H1 (cell line): ENCODE measurements around the gene URM1. TPM values are rescaled to one million over a fixed set of nuclear protein-coding genes. Genes with fewer than 3 reads are reported as not detected.

Experiments
- CTCF ChIA-PET: fragments of 300-600 bp; sonication (Branson Sonifier 250); formaldehyde crosslinking; loops from one replicate; lab custom pipeline; 2021; ENCODE audit not compliant: partially characterized antibody; lab: Charles Lee
- POLR2A ChIA-PET: fragments of 300-600 bp; sonication (Branson Sonifier 250); formaldehyde crosslinking; loops from one replicate; lab custom pipeline; 2021; ENCODE audit warnings: inconsistent platforms; ENCODE audit not compliant: partially characterized antibody; lab: Charles Lee
- DNase-seq, 2 experiments: peaks; one replicate each; pipeline versions ENCODE4 v3.0.0 to v3.0.0-alpha.2; 2010 to 2022; ENCODE audit warnings: low spot score in 2 of 2, low read depth in 1 of 2, mixed read lengths in 1 of 2
- FAIRE-seq: peaks from 2 replicates; lab custom pipeline; 2011; peaks lifted over from hg19 to GRCh38; lab: Jason Lieb, UNC
- H2AFZ ChIP-seq: 2 replicates; pipeline ENCODE4 v1.8.1; 2012; ENCODE audit warnings: low read length, inconsistent platforms
- H2AK5ac ChIP-seq: 2 replicates; pipeline ENCODE4 v1.6.1; 2013; ENCODE audit warnings: low read depth, low read length
- H2BK120ac ChIP-seq: replicated peaks from 2 replicates; pipeline ENCODE3; 2013; ENCODE audit warnings: low read depth, low read length, inconsistent platforms
- H2BK12ac ChIP-seq: 2 replicates; pipeline ENCODE4 v1.6.1; 2013; ENCODE audit warnings: low read depth, low read length
- H2BK15ac ChIP-seq: 2 replicates; pipeline ENCODE4 v1.6.1; 2013; ENCODE audit warnings: low read length
- H2BK20ac ChIP-seq: 2 replicates; pipeline ENCODE4 v1.6.1; 2013; ENCODE audit warnings: low read length
- H2BK5ac ChIP-seq: 2 replicates; pipeline ENCODE4 v1.6.1; 2013; ENCODE audit warnings: low read depth, low read length
- H3K14ac ChIP-seq: 2 replicates; pipeline ENCODE4 v1.6.1; 2013; ENCODE audit warnings: inconsistent platforms; ENCODE audit not compliant: insufficient read length
- H3K18ac ChIP-seq: 2 replicates; pipeline ENCODE4 v1.6.1; 2013; ENCODE audit warnings: low read length; ENCODE audit errors: extremely low read depth
- H3K23ac ChIP-seq: 2 replicates; pipeline ENCODE4 v1.6.1; 2013; ENCODE audit warnings: inconsistent platforms; ENCODE audit not compliant: insufficient read length
- H3K23me2 ChIP-seq: 2 replicates; pipeline ENCODE4 v1.6.1; 2013; ENCODE audit warnings: low read depth, low read length
- H3K27ac ChIP-seq: 2 replicates; pipeline ENCODE4 v1.6.1; 2011; ENCODE audit warnings: low read depth, low read length, inconsistent platforms
- H3K27me3 ChIP-seq, 4 experiments: replicated peaks in 1 of 4; 1 replicate in 1 of 4; 2 replicates in 3 of 4; pipeline versions ENCODE4 v1.6.1 to v1.8.1; 2011 to 2013; ENCODE audit warnings: low read length in 3 of 4, mild to moderate bottlenecking in 3 of 4, inconsistent platforms in 2 of 4, mixed read lengths in 2 of 4, moderate library complexity in 1 of 4; ENCODE audit not compliant: control insufficient read depth in 3 of 4, insufficient read depth in 3 of 4; ENCODE audit errors: extremely low read depth in 1 of 4
- H3K36me3 ChIP-seq, 4 experiments: 2 replicates each; pipeline versions ENCODE4 v1.6.1 to v1.8.1; 2011 to 2013; ENCODE audit warnings: mild to moderate bottlenecking in 4 of 4, low read length in 3 of 4, moderate library complexity in 2 of 4, control low read depth in 1 of 4, inconsistent platforms in 1 of 4; ENCODE audit not compliant: insufficient read depth in 4 of 4, control insufficient read depth in 2 of 4
- H3K4ac ChIP-seq: replicated peaks from 2 replicates; pipeline ENCODE3; 2013; ENCODE audit warnings: low read length, low read depth, mixed read lengths, inconsistent platforms; ENCODE audit not compliant: insufficient read length
- H3K4me1 ChIP-seq, 4 experiments: replicated peaks in 1 of 4; 1 replicate in 1 of 4; 2 replicates in 3 of 4; pipeline versions ENCODE4 v1.6.1 to v1.8.1; 2011 to 2013; ENCODE audit warnings: low read length in 3 of 4, inconsistent platforms in 2 of 4, mixed read lengths in 1 of 4; ENCODE audit not compliant: insufficient read depth in 4 of 4, control insufficient read depth in 3 of 4
- H3K4me2 ChIP-seq, 2 experiments: 2 replicates each; pipeline versions ENCODE4 v1.6.1 to v1.8.1; 2011 to 2013; ENCODE audit warnings: low read depth in 2 of 2, low read length in 2 of 2, control low read depth in 1 of 2, inconsistent platforms in 1 of 2, mild to moderate bottlenecking in 1 of 2; ENCODE audit not compliant: insufficient read depth in 1 of 2
- H3K4me3 ChIP-seq, 4 experiments: fragments of 200-600, 300-600 bp in 1 of 4; sonication (generic), shearing (Covaris generic), sonication (Bioruptor Twin) in 1 of 4; 2 replicates each; pipeline versions ENCODE4 v1.5.1 to v1.8.1; 2011 to 2016; ENCODE audit warnings: low read length in 4 of 4, low read depth in 3 of 4, control low read depth in 2 of 4, inconsistent platforms in 2 of 4, mild to moderate bottlenecking in 2 of 4, mixed read lengths in 1 of 4, moderate library complexity in 1 of 4; ENCODE audit not compliant: insufficient read depth in 2 of 4; ENCODE audit errors: extremely low read depth in 1 of 4
- H3K56ac ChIP-seq: replicated peaks from 2 replicates; pipeline ENCODE3; 2013; ENCODE audit warnings: low read depth, mild to moderate bottlenecking, mixed read lengths, low read length, inconsistent platforms; ENCODE audit not compliant: insufficient read length
- H3K79me1 ChIP-seq: 2 replicates; pipeline ENCODE4 v1.6.1; 2013; ENCODE audit warnings: low read depth, low read length, control low read depth
- H3K79me2 ChIP-seq, 2 experiments: 2 replicates each; pipeline versions ENCODE4 v1.6.1 to v1.8.1; 2012 to 2013; ENCODE audit warnings: low read length in 2 of 2, mild to moderate bottlenecking in 2 of 2, inconsistent platforms in 1 of 2; ENCODE audit not compliant: insufficient read depth in 2 of 2, control insufficient read depth in 1 of 2
- H3K9ac ChIP-seq, 4 experiments: replicated peaks in 1 of 4; 1 replicate in 1 of 4; 2 replicates in 3 of 4; pipeline versions ENCODE4 v1.6.1 to v1.8.1; 2011 to 2013; ENCODE audit warnings: low read depth in 3 of 4, low read length in 3 of 4, control low read depth in 2 of 4, mild to moderate bottlenecking in 2 of 4, moderate library complexity in 2 of 4, inconsistent platforms in 1 of 4; ENCODE audit errors: extremely low read depth in 1 of 4
- H3K9me3 ChIP-seq, 2 experiments: 2 replicates each; pipeline versions ENCODE4 v1.6.1 to v1.8.1; 2012 to 2013; ENCODE audit warnings: mild to moderate bottlenecking in 2 of 2, moderate library complexity in 2 of 2, control low read depth in 1 of 2, inconsistent platforms in 1 of 2, low read depth in 1 of 2, low read length in 1 of 2, mixed read lengths in 1 of 2; ENCODE audit not compliant: insufficient read depth in 2 of 2
- H4K20me1 ChIP-seq, 2 experiments: replicated peaks in 1 of 2; 2 replicates each; pipeline versions ENCODE3 to v1.8.1; 2011 to 2013; ENCODE audit warnings: inconsistent platforms in 2 of 2, low read length in 2 of 2, mild to moderate bottlenecking in 1 of 2; ENCODE audit not compliant: insufficient read depth in 2 of 2, control insufficient read depth in 1 of 2
- H4K5ac ChIP-seq: 2 replicates; pipeline ENCODE4 v1.6.1; 2013; ENCODE audit warnings: low read length, low read depth, mixed read lengths, inconsistent platforms; ENCODE audit not compliant: insufficient read length
- H4K8ac ChIP-seq: 2 replicates; pipeline ENCODE4 v1.8.0; 2013; ENCODE audit warnings: mild to moderate bottlenecking, moderate library complexity, low read length, inconsistent platforms; ENCODE audit not compliant: insufficient read depth; ENCODE audit errors: extremely low read depth
- H4K91ac ChIP-seq: replicated peaks from 2 replicates; pipeline ENCODE3; 2013; ENCODE audit warnings: low read length, mixed read lengths, inconsistent platforms; ENCODE audit not compliant: insufficient read length
- ASH2L ChIP-seq: fragments of 200-600, 300-600 bp; sonication (generic); IDR thresholded peaks from one replicate; pipeline ENCODE4 v1.7.1; 2017; ENCODE audit warnings: low read length
- CBX8 ChIP-seq: fragments of 300-800, 300-1000 bp; sonication (generic); IDR thresholded peaks from 2 replicates; pipeline ENCODE4 v1.7.1; 2016; ENCODE audit warnings: low read depth, low read length, borderline replicate concordance
- CTCF ChIP-seq, 3 experiments: IDR thresholded peaks; 1 replicate in 2 of 3; 2 replicates in 1 of 3; pipeline versions ENCODE4 v1.5.1 to v1.6.1; 2011; ENCODE audit warnings: low read length in 3 of 3, mild to moderate bottlenecking in 3 of 3, inconsistent platforms in 2 of 3, low read depth in 1 of 3, moderate library complexity in 1 of 3; ENCODE audit not compliant: insufficient read depth in 1 of 3; ENCODE audit errors: control extremely low read depth in 1 of 3
- GABPA ChIP-seq: IDR thresholded peaks from 2 replicates; pipeline ENCODE4 v1.6.1; 2011; ENCODE audit warnings: mild to moderate bottlenecking, low read length, moderate library complexity, borderline replicate concordance; ENCODE audit not compliant: insufficient read depth
- HDAC6 ChIP-seq: IDR thresholded peaks from one replicate; pipeline ENCODE4 v1.7.1; 2012; ENCODE audit warnings: low read depth, mild to moderate bottlenecking, inconsistent platforms, low read length, moderate library complexity
- KDM4A ChIP-seq: IDR thresholded peaks from one replicate; pipeline ENCODE4 v1.7.1; 2012; ENCODE audit warnings: low read depth, mild to moderate bottlenecking, moderate library complexity, low read length, inconsistent platforms; ENCODE audit not compliant: severe bottlenecking
- SP1 ChIP-seq: IDR thresholded peaks from 2 replicates; pipeline ENCODE4 v1.6.1; 2011; ENCODE audit warnings: low read depth, low read length
- TEAD4 ChIP-seq: IDR thresholded peaks from 2 replicates; pipeline ENCODE4 v1.6.1; 2012; ENCODE audit warnings: low read depth, low read length, inconsistent platforms, mixed read lengths
- WGBS, 2 experiments: shearing (Covaris generic) in 1 of 2; methylation state at CpG; one replicate each; pipeline versions ENCODE4 v1.1.6 to v1.1.7; 2013 to 2015; ENCODE audit warnings: low lambda C conversion rate in 2 of 2, mixed read lengths in 2 of 2, inconsistent platforms in 1 of 2, low coverage in 1 of 2, missing lambda C conversion rate in 1 of 2; ENCODE audit not compliant: insufficient replicate concordance in 2 of 2, insufficient coverage in 1 of 2, insufficient read length in 1 of 2; ENCODE audit errors: extremely low coverage in 1 of 2, missing lambda C conversion rate in 1 of 2; 5-methylcytosine and 5-hydroxymethylcytosine counted together
- polyA plus RNA-seq, 7 experiments: library from polyadenylated mRNA; depleted of rRNA in 3 of 7; stranded (reverse) in 5 of 7; unstranded in 2 of 7; fragments of >200 nt in 5 of 7; fragments of 200-250 nt in 2 of 7; gene quantifications; 1 replicate in 5 of 7; 2 replicates in 1 of 7; 4 replicates in 1 of 7; pipeline versions ENCODE4 v1.2.1 to v1.2.3, GENCODE V29; 2011 to 2013; ENCODE audit warnings: missing spikeins in 2 of 7, mixed read lengths in 2 of 7
- total RNA-seq: library from RNA; stranded (reverse); fragmentation: NEBNext Ultra II Directional; extraction: Animal tissue kit (Norgen Biotek cat#: 25700); gene quantifications from 2 replicates; pipeline ENCODE4 v1.2.1, GENCODE V29; 2021

Gene URM1
- total and polyA plus RNA-seq, 2 of the 8 experiments (the other 6 are each of a cell fraction or from before 2014, with no cell fraction given), result 58.3 to 62.3 TPM

- H3K9me3 ChIP-seq, result no peaks in the 10 kb centered on the region
- H3K18ac ChIP-seq, result peak within 1 kb of the TSS; percentile 83; the same call in 1 of the 2 replicates
- peaks cover 5 to 43% (median 31%) of the 10 kb centered on the region in 4 experiments; a peak in 6 of 7 replicates for H3K27me3 ChIP-seq
- H2BK120ac ChIP-seq, result no peak within 1 kb of the TSS
- H3K14ac ChIP-seq, result no peak within 1 kb of the TSS
- no peak within 1 kb of the TSS for H3K4ac ChIP-seq
- peak within 1 kb of the TSS in 1 of 4 experiments; percentile 65; a peak in 1 of 7 replicates for H3K9ac ChIP-seq
- peaks cover 6% of the 10 kb centered on the region; the same call in 1 of the 2 replicates for H3K23me2 ChIP-seq
- no peak within 1 kb of the TSS for H2BK5ac ChIP-seq
- peaks cover 4 to 15% (median 8%) of the 10 kb centered on the region in 4 experiments; a peak in 6 of 7 replicates for H3K4me1 ChIP-seq
- H3K79me2 ChIP-seq, result no peaks in the 10 kb centered on the region
- H4K5ac ChIP-seq, result no peak within 1 kb of the TSS
- FAIRE-seq (no peak), DNase-seq (peak in 1 of 2 experiments; percentile 83)
- H2BK12ac ChIP-seq, result no peak within 1 kb of the TSS
- 7% methylated on average over 27 of the region's 59 CpGs; no CpG with 5 or more reads in 1 of the 2 experiments for WGBS, 2 experiments
- H3K4me2 ChIP-seq, result peak within 1 kb of the TSS; percentile 63 to 83
- no peak within 1 kb of the TSS for H2AK5ac ChIP-seq
- H3K23ac ChIP-seq, result no peak within 1 kb of the TSS
- H4K20me1 ChIP-seq, result no peaks in the 10 kb centered on the region
- no peaks in the 10 kb centered on the region for H3K36me3 ChIP-seq
- H4K91ac ChIP-seq, result no peak within 1 kb of the TSS
- POLR2A ChIA-PET, result interaction anchor here (0.6 to 2.8 kb wide), 7 partner anchors 20 to 292 kb away, joined by 3 to 8 read pairs (median 4); partner anchors contain the start of genes GOLGA2 and SWI5
- no peak within 1 kb of the TSS for H2BK15ac ChIP-seq
- no peak within 1 kb of the TSS; the same call in 1 of the 2 replicates for H2AFZ ChIP-seq
- no peaks in the 10 kb centered on the region for H3K79me1 ChIP-seq
- peak within 1 kb of the TSS; percentile 47 to 89 (median 60) for H3K4me3 ChIP-seq
- no peak within 1 kb of the TSS for H3K27ac ChIP-seq
- CTCF ChIA-PET, result interaction anchor here (0.7 to 5.9 kb wide), 19 partner anchors 9 to 1298 kb away, joined by 3 to 40 read pairs (median 6); no protein-coding TSS in a partner anchor
- peak within 1 kb of the TSS; percentile 77 for H4K8ac ChIP-seq
- no peak within 1 kb of the TSS for H2BK20ac ChIP-seq
- no peak within 1 kb of the TSS for H3K56ac ChIP-seq
- TF ChIP-seq CTCF (IDR thresholded peaks at IDR 0.05; ENCODE audit: control extremely low read depth in 1 of 3, insufficient read depth in 1 of 3, low read depth in 1 of 3, low read length in 3 of 3) (0 out of 4 replicates have a peak, but pooled peaks of 1 of the 3 experiments have one; percentile 10), SP1 (no peak), KDM4A (peak; percentile 82), HDAC6 (no peak), CBX8 (no peak), ASH2L (peak; percentile 16), GABPA (peak; percentile 4; the same call in 1 of the 2 replicates), TEAD4 (no peak)
Measured at GRCh38 chr9:128420651-128421481, 49.7 kb downstream of the URM1 start, which contains the start of gene CERCAM. Gene CERCAM, plus strand, starts transcription at chr9:128420857. Its CDS starts 21 bp downstream, at chr9:128420878.
